Stimulated activated CD4-positive, alpha-beta T cell treated with anti-CD3 and anti-CD28 coated beads, TNF-alpha, amount 100 ng/mL, for 24 hours (primary cell): ENCODE data around the gene SCN1A.
"Not testable (repeated sequence)": the region's sequence is repeated elsewhere in the genome, so short reads cannot be mapped to it uniquely, and the experiment has no call there.

Experiments used
- DNase-seq, 3 experiments: peaks; one replicate each; pipeline ENCODE4 v3.0.0-alpha.2; 2020; ENCODE audit warnings: low read depth in 3 of 3

Gene SCN1A

GRCh38 chr2:166135152-166135848, 7.5 kb upstream of the SCN1A start:
- DNase-seq, result no peak

DNA sequence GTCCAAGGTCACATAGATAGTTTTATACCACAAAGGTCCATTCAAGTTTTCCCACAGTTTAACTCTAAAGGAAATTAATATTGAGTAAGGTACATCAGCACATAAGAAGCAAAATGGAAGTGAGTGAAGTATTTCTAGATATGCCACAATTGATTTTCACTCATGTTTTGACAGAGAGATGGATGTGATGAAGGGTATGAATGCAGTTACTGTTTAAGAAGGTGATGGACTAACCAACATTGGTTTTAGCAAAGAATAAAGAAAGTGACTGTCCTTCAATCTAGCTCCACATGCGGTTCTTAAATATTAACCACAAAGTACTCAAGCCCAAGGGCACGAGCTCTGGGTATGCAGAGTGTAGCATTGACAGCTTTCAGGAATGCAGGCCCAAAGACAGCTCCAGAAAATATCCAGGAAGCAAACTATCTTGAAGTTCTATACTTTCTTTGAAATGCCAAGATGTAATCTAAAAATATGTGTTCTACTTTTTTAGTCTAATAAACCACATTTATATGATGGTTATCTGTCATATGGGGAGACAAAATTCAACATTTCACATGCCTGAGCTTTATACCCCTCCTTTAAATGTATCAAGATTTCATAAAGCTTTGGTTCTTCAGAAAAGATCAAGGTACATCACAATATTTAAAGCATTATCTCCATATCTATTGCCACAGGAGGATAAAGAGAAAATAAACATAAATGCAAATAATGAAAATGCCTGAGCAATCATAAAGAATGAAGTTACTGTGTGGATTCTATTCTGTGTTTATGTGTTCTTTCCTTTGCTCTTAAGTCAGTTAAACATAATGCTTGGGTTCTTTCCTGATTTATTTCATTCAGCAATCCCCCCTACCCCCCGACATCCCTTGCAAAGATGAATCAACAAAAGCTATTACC, 6.7 kb upstream of the SCN1A start:
- DNase-seq, result no peak

- DNase-seq, result no peak
These were observed 5.8 kb upstream of the SCN1A start for GRCh38 chr2:166133653-166134052.

DNA sequence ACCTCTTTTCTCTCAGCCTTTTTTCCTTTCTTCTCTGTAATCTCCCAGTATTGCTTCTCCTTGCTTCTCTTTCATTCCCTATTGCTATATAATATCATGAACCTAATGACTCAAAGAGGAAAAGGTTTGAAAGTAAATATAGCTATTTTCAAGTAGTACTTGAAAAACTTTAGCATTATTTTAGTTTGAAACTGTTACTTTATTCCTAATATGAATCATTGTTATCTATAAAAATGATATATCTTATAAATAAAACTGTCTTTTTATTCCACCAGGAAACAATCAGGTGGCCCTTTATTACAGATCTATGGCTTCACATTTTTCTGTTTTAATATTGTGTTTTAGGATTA, 311 bp upstream of the SCN1A start:
- no peak for DNase-seq

- DNase-seq, result no peak
These were observed 1.7 kb downstream of the SCN1A start for GRCh38 chr2:166126007-166126639.

DNA sequence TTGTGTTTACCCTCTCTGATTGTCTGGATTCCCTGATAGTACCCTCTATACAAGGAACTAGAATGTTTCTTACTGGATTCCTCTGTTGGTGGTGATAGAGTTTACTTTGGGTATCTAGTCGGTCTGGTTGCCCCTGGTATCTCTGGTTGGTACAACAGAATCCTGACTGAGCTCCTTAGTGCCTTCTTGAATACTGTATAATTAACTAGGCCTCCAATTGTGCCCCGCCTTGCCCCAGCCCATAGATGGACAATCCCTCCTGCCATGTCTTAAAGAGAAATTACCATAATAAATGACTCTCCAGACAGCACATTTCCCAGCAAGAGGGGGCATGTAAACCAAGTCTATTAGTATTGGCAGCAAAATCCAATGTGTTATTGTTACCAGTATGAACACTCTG, 2.3 kb downstream of the SCN1A start:
- DNase-seq, result no peak

- DNase-seq, result no peak
These were observed 9.6 kb downstream of the SCN1A start for GRCh38 chr2:166118180-166118579.

DNA sequence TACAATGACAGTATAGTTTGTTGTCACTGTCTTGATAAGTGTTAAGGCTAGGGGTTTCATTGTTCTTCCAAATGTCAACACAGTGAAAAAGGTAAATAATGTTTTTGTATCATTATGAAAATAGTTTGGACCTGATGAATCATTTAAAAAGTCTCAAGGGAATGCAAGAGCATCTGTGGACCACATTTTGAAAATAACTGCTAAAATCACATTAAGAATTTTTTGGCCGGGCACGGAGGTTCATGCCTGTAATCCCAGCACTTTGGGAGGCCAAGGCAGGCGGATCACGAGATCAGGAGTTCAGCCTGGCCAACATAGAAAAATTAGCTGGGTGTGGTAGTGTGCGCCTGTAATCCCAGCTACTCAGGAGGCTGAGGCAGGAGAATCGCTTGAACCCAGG, 10.3 kb downstream of the SCN1A start:
- no peak for DNase-seq

- DNase-seq, result no peak
These were observed 12.2 kb downstream of the SCN1A start for GRCh38 chr2:166115589-166115988.

DNA sequence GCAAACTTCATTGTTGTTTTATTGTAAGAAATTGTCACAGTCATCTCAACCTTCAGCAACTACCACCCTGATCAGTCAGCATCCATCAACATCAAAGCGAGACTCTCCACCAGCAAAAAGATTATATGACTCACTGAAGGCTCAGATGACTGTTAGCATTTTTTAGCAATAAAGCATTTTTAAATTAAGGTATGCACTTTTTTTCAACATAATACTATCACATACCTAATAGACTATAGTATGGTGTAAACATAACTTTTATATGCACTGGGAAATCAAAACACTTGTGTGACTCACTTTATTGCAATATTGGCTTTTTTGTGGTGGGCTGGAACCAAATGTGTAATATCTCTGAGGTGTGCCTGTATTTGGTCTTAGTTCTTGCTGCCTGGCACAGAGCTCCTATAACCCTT, 15.6 kb downstream of the SCN1A start:
- DNase-seq, result no peak

- DNase-seq, result no peak
These were observed 21.3 kb downstream of the SCN1A start for GRCh38 chr2:166106431-166107015.

GRCh38 chr2:166104773-166105172, 23.0 kb downstream of the SCN1A start:
- no peak for DNase-seq

- DNase-seq, result no peak
These were observed 23.7 kb downstream of the SCN1A start for GRCh38 chr2:166104084-166104483.

DNA sequence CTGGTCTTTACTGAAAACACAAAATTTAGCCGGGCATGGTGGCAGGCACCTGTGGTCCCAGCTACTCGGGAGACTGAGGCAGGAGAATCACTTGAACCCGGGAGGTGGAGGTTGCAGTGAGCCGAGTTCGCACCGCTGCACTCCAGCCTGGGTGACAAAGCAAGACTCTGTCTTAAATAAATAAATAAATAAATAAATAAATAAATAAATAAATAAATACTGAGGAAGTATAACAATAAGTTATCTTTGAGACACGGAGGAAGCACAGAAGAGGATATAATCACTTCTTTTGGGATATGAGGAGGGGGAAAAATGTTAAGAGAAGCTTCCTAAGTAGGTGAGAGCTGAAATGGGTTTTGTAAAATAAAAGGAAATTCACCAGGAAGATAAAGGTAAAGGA, 24.5 kb downstream of the SCN1A start:
- not testable (repeated sequence) for DNase-seq

DNA sequence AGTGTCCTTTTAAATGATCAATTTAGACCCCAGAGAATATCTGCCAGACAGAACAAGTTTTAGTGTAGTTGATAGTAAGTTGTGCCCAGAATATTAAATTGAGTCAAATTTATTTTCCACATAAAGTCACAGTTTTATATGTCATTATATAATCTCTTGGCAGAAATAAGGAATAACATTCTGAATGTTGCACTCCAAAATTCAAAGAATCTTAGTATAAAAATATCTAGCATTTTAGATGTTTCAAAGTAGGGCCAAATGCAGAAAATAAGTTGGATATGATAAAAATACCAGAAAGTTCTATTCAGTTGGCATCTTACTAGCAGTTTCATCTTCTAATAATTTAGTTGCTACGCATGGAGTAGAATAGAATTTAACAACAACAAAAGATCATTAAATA, 33.5 kb downstream of the SCN1A start:
- no peak for DNase-seq

- DNase-seq, result no peak
These were observed 34.9 kb downstream of the SCN1A start for GRCh38 chr2:166092889-166093288.

DNA sequence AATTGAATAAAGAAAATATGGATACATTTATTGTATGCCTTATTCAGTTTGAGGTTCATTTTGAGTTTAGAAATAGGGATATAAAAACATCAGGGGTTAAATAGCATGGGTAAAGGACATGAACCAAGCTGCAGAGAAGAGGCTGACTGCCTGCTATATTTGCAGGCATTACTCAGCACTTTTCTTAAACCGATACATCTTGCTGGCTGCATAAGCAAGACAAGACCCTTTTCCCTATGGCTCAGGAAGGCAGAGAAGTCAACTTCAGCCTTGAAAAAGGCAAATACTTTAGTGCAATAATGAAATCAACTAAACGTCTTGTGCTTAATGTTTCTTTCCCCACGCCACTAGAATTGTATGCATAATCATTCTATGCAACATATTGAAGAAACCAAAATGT, 36.4 kb downstream of the SCN1A start:
- DNase-seq, result no peak

- DNase-seq, result no peak
These were observed 36.9 kb downstream of the SCN1A start for GRCh38 chr2:166090908-166091307.

GRCh38 chr2:166090346-166090745, 37.5 kb downstream of the SCN1A start:
- DNase-seq, result no peak

DNA sequence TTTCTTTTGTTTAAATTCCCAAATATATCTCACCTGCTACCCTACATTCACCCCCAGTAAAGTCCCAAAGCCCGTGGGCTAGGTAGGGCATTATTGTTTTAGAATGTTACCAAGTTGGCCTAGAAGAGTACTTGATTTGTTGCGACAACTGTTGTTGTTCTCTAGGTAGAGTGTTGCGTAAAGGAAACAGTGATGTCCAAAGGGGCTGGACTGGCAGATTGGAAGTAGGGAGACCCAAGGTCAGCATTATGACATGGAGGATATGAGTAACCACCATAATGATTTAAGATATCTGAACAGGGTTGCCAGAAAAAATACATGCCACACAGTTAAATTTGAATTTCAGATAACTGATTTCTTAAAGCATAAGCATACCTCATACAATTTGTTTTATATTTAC, 39.2 kb downstream of the SCN1A start:
- DNase-seq, result no peak

DNA sequence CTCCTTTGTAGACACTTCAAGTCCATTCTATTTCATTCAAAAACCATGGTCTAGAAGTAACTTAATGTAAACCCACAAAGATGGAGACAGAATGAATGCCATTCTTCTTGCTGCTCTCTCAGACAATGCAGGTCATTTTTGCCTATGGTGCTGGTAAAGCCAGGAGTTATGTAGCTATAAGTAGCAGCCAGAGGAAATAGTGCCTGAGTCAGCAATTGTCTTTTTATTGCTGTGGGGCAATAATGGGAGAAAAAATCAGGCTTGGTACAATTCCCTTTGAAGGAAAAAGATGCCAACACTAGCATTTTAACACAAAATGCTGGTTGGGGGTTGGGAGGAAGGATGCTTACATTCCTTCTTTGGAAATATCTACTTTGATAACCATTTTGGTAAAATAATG, 43.5 kb downstream of the SCN1A start:
- DNase-seq, result no peak

DNA sequence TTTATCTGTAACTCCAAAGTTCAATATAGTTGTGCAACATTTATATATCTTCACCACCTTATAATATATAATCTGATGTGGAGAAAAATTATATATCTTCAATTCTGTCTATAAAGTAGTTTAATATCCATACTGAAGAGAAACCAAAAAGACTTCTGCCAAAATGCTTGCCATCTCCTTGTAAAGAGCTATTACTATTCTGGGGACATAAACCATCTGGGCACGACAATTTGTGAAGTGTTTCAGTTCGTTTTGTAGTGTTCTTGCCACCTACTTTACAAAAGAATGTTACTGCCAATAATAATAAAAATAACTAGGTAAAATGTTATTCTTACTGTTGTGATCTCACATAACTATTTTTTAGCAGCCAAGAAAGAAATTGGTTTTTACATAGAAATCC, 45.1 kb downstream of the SCN1A start:
- DNase-seq, result no peak
